ENCODE results near the gene LARP4.
"Not testable (repeated sequence)": the region's sequence is repeated elsewhere in the genome, so short reads cannot be mapped to it uniquely, and the experiment has no call there.

- not testable (repeated sequence) for TF ChIP-seq CTCF (IDR thresholded peaks at IDR 0.05; ENCODE audit: insufficient read depth, low read depth, low read length); EZH2 (IDR thresholded peaks at IDR 0.05; ENCODE audit: insufficient read depth, low read length)
These were observed 22.2 kb downstream of the LARP4 start for GRCh38 chr12:50422855-50423254.

Measured in astrocyte (in vitro differentiated cells and primary cell).